Measurements from ENCODE around the gene SEMA4B. TPM values are rescaled to one million over a fixed set of nuclear protein-coding genes. Genes with fewer than 3 reads are reported as not detected.
A peak's percentile ranks its signal among the peaks of the same experiment; 100 is the strongest.

Gene SEMA4B
- total and polyA plus RNA-seq, 9 of the 15 experiments (the other 6 are each of a cell fraction or from before 2014, with no cell fraction given), result 1.3 to 33.6 (median 11.0) TPM

GRCh38 chr15:90248789-90249202 lies 47.7 kb downstream of the SEMA4B start (continued):
- TF ChIP-seq PBX2 (CRISPR knock-in tag; IDR thresholded peaks at IDR 0.05; ENCODE audit: low read depth), result no peak
- 0 out of 2 replicates have a peak, but pooled peaks have one; percentile 18 for TF ChIP-seq PBX2 (tag; conservative IDR thresholded peaks at IDR 0.05; ENCODE audit: low read depth)
- no peak for TF ChIP-seq ZFPM2 (CRISPR knock-in tag; IDR thresholded peaks at IDR 0.05)
- TF ChIP-seq, protein P1, sequence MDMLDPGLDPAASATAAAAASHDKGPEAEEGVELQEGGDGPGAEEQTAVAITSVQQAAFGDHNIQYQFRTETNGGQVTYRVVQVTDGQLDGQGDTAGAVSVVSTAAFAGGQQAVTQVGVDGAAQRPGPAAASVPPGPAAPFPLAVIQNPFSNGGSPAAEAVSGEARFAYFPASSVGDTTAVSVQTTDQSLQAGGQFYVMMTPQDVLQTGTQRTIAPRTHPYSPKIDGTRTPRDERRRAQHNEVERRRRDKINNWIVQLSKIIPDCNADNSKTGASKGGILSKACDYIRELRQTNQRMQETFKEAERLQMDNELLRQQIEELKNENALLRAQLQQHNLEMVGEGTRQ (CRISPR knock-in tag; IDR thresholded peaks at IDR 0.05), result 0 out of 2 replicates have a peak, but pooled peaks have one; percentile 30
- 0 out of 2 replicates have a peak, but pooled peaks have one; percentile 4 for TF ChIP-seq TCF3 (CRISPR knock-in tag; IDR thresholded peaks at IDR 0.05)
- no peak for TF ChIP-seq EGR1 (conservative IDR thresholded peaks at IDR 0.05)
- no peak for TF ChIP-seq MEF2A (IDR thresholded peaks at IDR 0.05; ENCODE audit: control insufficient read depth, low read depth, low read length)
- TF ChIP-seq BCOR (IDR thresholded peaks at IDR 0.05), result peak; percentile 77; the same call in 1 of the 2 replicates
- TF ChIP-seq GTF2E2 (tag; IDR thresholded peaks at IDR 0.05), result no peak
- TF ChIP-seq, protein P2, sequence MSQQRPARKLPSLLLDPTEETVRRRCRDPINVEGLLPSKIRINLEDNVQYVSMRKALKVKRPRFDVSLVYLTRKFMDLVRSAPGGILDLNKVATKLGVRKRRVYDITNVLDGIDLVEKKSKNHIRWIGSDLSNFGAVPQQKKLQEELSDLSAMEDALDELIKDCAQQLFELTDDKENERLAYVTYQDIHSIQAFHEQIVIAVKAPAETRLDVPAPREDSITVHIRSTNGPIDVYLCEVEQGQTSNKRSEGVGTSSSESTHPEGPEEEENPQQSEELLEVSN (IDR thresholded peaks at IDR 0.05; ENCODE audit: borderline replicate concordance in 1 of 2, extremely low read depth in 1 of 2, insufficient read depth in 1 of 2, insufficient read length in 1 of 2, low read depth in 1 of 2, low read length in 1 of 2, poor library complexity in 1 of 2, severe bottlenecking in 1 of 2), result peak in 1 of 2 experiments; percentile 10
- TF ChIP-seq HMBOX1 (IDR thresholded peaks at IDR 0.05), result no peak
- TF ChIP-seq ZNF140 (CRISPR knock-in tag; IDR thresholded peaks at IDR 0.05), result no peak
- TF ChIP-seq ETS2 (tag; IDR thresholded peaks at IDR 0.05; ENCODE audit: borderline replicate concordance, poor library complexity, severe bottlenecking), result no peak
- TF ChIP-seq USF1 (CRISPR knock-in tag; IDR thresholded peaks at IDR 0.05), result peak; percentile 61; the same call in 1 of the 2 replicates
- TF ChIP-seq, protein P3, sequence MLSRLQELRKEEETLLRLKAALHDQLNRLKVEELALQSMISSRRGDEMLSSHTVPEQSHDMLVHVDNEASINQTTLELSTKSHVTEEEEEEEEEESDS (CRISPR knock-in tag; IDR thresholded peaks at IDR 0.05), result no peak
- no peak for TF ChIP-seq ZC3H4 (CRISPR knock-in tag; IDR thresholded peaks at IDR 0.05; ENCODE audit: borderline replicate concordance)
- no peak for TF ChIP-seq TEAD1 (CRISPR knock-in tag; IDR thresholded peaks at IDR 0.05)
- peak; percentile 93 for TF ChIP-seq ZNF121 (CRISPR knock-in tag; conservative IDR thresholded peaks at IDR 0.05)
- peak; percentile 11 for TF ChIP-seq MEIS2 (IDR thresholded peaks at IDR 0.05; ENCODE audit: partially characterized antibody)
- TF ChIP-seq ARID3B (CRISPR knock-in tag; IDR thresholded peaks at IDR 0.05; ENCODE audit: borderline replicate concordance), result no peak
